GM18909 (cell line): ENCODE measurements around the gene TRMT61A.
A peak's percentile ranks its signal among the peaks of the same experiment; 100 is the strongest.
"Not testable (repeated sequence)": the region's sequence is repeated elsewhere in the genome, so short reads cannot be mapped to it uniquely, and the experiment has no call there.

Source experiments
- ATAC-seq: cut with Tn5 transposase; IDR thresholded peaks from one replicate; pipeline ENCODE4 v1.9.1; 2021; ENCODE audit warnings: mild to moderate bottlenecking; ENCODE audit not compliant: unreplicated experiment, poor library complexity

Gene TRMT61A

GRCh38 chr14:103521951-103522563 lies 6.9 kb upstream of the TRMT61A start:
- ATAC-seq: no peak

DNA sequence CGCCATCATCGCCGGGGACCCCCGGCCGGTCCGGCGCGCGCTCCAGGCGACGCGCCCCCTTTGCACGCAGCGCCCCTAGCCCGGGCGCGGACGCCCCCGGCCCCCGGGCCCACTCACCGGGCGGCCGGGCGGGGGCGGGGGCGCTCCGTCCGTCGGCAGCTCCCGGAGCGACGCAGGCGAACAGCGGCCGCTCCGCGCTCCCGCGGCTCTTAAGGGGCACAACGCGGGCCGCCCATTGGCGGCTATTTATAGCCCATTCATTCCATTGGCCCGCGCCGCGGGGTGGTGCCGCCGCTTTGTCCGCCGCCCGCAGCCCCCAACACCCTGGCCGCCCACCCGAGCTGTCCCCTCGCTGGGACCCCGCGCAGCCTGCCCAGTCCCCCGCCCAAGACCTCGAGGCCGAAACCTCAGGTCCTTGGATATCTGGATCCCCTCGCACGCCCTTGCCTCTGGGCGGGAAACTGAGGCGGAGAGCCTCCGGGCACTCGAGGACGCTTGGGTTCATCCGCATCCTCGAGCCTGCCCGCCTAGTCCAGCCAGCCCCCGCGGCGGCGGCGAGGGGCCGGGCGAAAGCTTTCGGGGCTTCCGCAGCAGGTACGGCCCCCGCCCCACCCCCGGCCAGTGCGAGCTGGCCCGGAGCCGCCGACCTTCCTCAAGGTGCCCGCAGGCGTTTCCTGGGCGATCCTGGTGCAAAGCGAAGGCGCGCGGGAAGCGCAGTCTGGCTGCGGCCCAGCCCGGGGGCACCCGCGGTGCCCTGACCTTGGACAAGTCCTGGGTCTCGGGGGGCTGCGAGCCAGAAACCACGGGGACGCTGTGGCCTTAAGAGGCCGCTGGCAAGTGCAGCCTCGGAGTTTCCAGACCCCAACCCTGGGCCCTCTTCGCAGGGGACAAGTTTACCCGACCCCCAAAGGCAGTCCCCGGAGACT lies 6.1 kb upstream of the TRMT61A start, which contains the start of gene CKB:
Gene CKB, minus strand, starts transcription at position 182 of the 926 bp plus-strand sequence. CDS start 337 bp downstream, outside the sequence.
- no peak for ATAC-seq

GRCh38 chr14:103523575-103523954 lies 5.4 kb upstream of the TRMT61A start:
- no peak for ATAC-seq

- ATAC-seq: no peak
Observed at GRCh38 chr14:103524002-103524935, 4.7 kb upstream of the TRMT61A start.

DNA sequence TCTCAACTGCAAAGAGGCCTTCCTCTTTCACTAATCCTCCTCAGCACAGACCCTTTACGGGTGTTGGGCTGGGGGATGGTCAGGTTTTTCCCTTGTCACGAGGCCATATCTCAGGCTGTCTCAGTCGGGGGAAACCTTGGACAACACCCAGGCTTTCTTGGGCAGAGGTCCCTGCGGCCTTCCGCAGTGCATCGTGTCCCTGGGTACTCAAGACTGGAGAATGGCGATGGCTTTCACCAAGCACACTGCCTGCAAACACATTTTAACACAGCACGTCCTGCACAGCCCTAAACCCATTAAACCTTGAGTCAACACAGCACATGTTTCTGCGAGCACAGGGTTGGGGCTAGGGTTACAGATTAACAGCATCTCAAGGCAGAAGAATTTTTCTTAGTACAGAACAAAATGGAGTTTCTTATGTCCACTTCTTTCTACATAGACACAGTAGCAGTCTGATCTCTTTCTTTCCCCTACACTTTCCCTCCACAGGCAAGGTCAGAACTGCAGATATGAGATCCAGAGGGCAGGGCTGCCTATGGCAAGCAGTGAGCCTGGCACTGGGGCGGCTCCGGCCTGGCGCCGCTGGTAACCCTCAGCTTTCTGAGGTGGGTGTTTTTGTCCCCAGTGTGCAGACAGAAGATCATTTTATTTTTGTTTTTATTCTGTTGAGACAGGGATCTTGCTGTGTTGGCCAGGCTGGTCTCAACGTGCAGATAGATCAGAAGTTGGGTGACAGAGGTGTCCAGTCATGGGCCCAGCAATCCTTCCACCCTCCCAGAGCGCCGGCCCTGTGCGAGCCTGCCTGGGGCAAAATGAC lies 3.4 kb upstream of the TRMT61A start:
- ATAC-seq: not testable (repeated sequence)

DNA sequence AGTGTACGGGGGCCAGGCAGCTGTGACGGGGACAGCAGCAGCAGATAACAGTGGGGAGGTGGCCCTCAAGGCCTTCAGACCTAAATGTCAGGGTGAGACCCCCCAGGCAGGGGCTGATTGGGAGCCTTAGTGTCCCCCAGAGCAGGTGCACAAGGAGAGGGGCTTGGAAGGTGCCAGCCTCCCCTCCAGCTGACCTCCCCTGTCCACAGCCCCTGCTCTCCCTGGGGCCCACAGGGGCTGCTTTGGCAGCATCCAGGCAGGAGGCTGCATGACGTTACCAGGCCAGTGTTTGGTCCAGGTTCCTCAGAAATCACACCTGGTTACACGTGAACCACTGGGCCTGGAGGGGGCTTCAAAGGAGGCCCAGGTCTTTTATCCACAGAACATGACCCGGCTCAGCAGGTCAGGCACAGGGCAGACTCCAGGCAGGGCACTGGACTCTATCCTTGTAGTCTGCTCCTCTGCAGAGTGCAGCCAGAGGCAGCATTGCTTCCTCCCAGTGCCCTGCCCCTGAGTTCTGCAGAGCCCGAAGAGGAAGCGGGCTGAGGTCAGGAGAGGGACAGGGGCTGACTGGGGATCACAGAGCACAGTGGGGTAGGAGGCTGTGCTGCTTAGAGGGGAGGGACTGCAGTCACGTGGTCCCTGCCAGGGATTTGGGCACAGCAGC lies 2.6 kb upstream of the TRMT61A start:
- no peak for ATAC-seq

DNA sequence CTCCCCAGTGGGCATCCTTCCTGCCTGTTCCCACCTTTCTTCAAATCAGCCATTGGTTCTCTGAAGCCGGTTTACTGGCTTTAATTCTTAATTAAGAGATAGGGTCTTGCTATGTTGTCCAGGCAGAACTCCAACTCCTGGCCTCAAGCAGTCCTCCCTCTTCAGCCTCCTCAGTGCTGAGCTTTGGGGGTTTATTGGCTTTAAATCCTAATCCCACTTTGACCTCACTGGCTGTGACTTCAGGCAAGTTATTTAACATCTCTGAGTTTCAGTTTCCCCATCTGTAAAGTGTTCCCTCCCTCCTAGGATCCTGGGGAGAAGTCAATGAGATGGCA lies 2.1 kb upstream of the TRMT61A start:
- no peak for ATAC-seq

GRCh38 chr14:103527408-103528145 lies 1.4 kb upstream of the TRMT61A start:
- ATAC-seq: peak; percentile 55

- ATAC-seq: no peak
Observed at GRCh38 chr14:103528146-103528586, 830 bp upstream of the TRMT61A start.

DNA sequence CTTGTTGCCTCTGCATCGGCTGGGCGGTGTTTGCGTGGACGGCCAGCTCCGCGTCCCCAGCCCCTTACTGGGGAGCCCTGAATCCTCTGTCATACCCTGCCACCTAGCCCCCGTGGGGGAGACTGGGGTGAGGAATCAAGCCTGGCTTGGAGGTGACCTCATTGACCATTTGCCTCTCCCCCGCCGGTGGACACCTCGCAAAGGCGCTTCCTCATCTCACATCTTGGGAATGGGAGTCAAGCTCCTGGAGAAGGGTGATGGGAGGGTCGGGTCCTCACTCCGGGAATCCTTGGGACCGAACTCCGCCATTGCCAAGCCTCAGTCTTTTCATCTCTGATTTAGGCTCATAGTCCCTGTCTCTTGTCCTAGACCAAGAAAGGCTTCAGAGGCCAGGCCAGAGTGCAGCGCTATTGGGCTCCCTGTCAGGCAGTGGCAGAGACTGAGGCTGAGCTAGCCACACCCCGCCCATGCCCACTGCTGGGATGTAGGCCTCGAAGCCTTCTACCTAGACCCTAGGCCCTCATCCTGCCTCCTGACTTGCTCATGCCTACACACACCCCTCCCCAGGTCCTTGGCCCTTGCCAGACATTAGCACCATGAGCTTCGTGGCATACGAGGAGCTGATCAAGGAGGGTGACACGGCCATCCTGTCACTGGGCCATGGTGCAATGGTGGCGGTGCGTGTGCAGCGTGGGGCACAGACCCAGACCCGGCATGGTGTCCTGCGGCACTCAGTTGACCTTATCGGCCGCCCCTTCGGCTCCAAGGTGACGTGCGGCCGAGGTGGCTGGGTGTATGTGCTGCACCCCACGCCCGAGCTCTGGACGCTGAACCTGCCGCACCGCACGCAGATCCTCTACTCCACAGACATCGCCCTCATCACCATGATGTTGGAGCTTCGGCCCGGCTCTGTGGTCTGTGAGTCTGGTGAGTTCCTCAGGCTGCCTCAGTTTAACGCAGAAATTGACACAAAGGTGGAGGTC lies 678 bp downstream of the TRMT61A start:
- ATAC-seq: no peak

DNA sequence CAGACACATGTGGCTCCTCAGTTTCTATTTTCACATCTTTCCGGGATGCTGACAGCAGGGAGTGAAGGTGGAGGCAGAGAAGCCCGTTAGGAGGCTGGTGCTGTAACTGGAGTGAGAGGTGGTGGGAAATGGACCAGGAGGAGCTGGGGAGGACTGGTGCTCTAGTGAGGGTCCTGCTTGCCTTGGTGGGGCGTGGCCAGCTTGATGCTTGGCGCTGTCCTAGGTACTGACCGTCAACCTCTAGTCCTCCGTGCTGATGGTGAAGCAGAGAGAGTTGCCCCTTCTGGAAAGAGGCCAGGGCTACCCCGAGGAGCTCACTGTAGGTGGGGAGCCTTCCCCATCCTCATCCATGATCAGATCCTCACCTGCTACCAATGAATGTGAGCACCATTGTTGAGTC lies 1.4 kb downstream of the TRMT61A start:
- no peak for ATAC-seq

DNA sequence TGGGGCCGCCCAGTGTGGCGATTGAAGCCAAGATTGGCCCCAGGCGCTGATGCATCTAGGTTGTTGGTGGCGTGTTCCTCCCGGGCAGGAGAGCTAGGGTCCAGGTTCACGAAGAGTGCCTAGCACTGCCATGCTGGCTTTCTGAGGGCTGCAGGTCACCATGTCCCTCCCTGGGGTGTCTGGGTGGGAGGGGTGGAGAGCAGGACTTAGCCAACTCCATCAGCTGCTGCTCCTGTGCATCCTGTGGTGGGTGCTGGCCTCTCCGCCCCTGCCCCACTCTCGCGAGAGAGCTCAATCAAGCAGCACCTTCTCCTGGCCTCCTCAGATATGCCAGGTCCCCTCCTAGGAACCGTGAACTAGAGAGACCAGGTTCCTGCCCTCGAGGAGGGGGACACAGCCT lies 1.8 kb downstream of the TRMT61A start:
- no peak for ATAC-seq

GRCh38 chr14:103531421-103532215 lies 2.6 kb downstream of the TRMT61A start:
- no peak for ATAC-seq

GRCh38 chr14:103532216-103533136 lies 3.5 kb downstream of the TRMT61A start:
- ATAC-seq: no peak

DNA sequence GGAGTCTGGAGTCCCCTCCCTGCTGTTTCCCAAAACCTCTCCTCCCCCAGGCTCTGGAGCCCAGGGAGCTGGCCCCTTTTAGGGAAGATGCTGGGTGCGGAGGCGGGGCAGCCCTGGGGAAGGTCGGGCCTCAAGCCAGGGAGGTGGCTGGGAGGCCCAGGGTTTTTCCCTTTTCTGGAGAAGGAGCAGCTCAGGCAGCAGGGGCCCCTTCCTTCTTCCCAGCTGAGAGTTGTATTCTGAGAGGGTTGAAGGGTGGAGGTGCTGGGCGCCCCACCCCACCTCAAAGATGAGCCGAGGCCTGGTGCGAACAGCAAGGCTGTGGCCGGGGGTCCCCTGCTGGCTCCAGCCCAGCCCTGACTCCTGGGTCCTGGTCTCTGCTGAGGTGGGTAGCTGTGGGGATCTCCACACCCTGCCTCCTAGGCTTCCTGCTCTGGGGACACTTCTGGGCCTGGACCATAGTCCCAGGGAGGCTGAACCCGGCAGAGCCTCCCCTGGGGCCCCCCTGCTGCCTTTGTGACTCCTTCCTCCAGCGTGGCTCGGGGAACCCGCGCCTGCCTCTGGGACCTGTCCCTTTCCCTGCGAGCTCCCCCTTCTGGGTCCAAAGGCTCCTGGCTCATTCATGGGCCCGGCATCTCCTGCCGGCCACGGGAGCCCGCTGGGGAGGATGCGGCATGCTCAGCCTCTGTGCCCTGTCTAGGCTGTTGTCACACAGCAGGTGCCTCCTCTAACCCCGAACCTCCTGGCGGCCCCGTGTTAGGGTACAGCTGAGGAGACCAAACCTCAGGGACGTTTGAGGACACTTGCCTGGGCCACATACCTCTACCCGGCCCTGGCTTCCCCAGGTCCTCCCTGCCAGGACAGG lies 4.4 kb downstream of the TRMT61A start:
- no peak for ATAC-seq
